HEK293 (cell line): ENCODE measurements around the gene TP63.

Experiments
- CTCF ChIA-PET: fragments of 350-600 bp; formaldehyde crosslinking; extraction: SDS; loops from one replicate; lab custom pipeline; 2021; ENCODE audit warnings: antibody characterized with exemption; lab: Yijun Ruan, JAX
- POLR2A ChIA-PET: fragments of 300-600 bp; formaldehyde crosslinking; extraction: SDS; loops from one replicate; lab custom pipeline; 2020; ENCODE audit warnings: antibody characterized with exemption, inconsistent platforms; lab: Yijun Ruan, JAX
- H3K27ac ChIP-seq: fragments of 200-500 bp; sonication (Bioruptor generic); 2 replicates; pipeline ENCODE4 v1.5.1; 2014; ENCODE audit warnings: low read depth, low read length, control low read depth, inconsistent platforms; ENCODE audit errors: extremely low read depth
- H3K36me3 ChIP-seq, 2 experiments: fragments of 200-500 bp in 1 of 2; sonication (Bioruptor generic) in 1 of 2; 1 replicate in 1 of 2; 2 replicates in 1 of 2; pipeline ENCODE4 v1.5.1; 2014 to 2017; ENCODE audit warnings: inconsistent platforms in 2 of 2, low read length in 2 of 2; ENCODE audit not compliant: control insufficient read depth in 2 of 2, insufficient read depth in 1 of 2
- H3K4me1 ChIP-seq: fragments of 200-500 bp; sonication (Bioruptor generic); 2 replicates; pipeline ENCODE4 v1.5.1; 2014; ENCODE audit warnings: mild to moderate bottlenecking, low read length, inconsistent platforms; ENCODE audit not compliant: control insufficient read depth, insufficient read depth
- H3K4me3 ChIP-seq: 2 replicates; pipeline ENCODE4 v1.5.1; 2011; ENCODE audit warnings: low read depth, mild to moderate bottlenecking, control low read depth, low read length, moderate library complexity
- H3K9me3 ChIP-seq: fragments of 200-500 bp; sonication (Bioruptor generic); 2 replicates; pipeline ENCODE4 v1.5.1; 2014; ENCODE audit warnings: low read depth, low read length, inconsistent platforms; ENCODE audit not compliant: control insufficient read depth, insufficient read depth
- MZF1 ChIP-seq: fragments of 450-650 bp; formaldehyde crosslinking; IDR thresholded peaks from 2 replicates; pipeline ENCODE4 v1.5.1; 2017; ENCODE audit warnings: missing biosample characterization, missing genetic modification characterization, borderline replicate concordance
- SALL2 ChIP-seq: fragments of 450-650 bp; formaldehyde crosslinking; IDR thresholded peaks from 2 replicates; pipeline ENCODE4 v1.5.0; 2017; ENCODE audit warnings: missing biosample characterization, mild to moderate bottlenecking, missing genetic modification characterization, borderline replicate concordance
- SP3 ChIP-seq: fragments of 450-650 bp; formaldehyde crosslinking; IDR thresholded peaks from 2 replicates; pipeline ENCODE4 v1.5.1; 2016; ENCODE audit warnings: missing biosample characterization, missing genetic modification characterization
- ZBTB20 ChIP-seq: fragments of 450-650 bp; formaldehyde crosslinking; IDR thresholded peaks from 2 replicates; pipeline ENCODE4 v1.5.1; 2016; ENCODE audit warnings: missing biosample characterization, missing genetic modification characterization
- ZBTB7A ChIP-seq: fragments of 450-650 bp; formaldehyde crosslinking; IDR thresholded peaks from 2 replicates; pipeline ENCODE4 v1.5.1; 2016; ENCODE audit warnings: low read depth, missing biosample characterization, missing genetic modification characterization
- ZNF169 ChIP-seq: fragments of 450-650 bp; formaldehyde crosslinking; IDR thresholded peaks from 2 replicates; pipeline ENCODE4 v1.5.1; 2016; ENCODE audit warnings: missing biosample characterization, missing genetic modification characterization
- ZNF202 ChIP-seq: fragments of 450-650 bp; formaldehyde crosslinking; IDR thresholded peaks from 2 replicates; pipeline ENCODE4 v1.5.1; 2016; ENCODE audit warnings: missing biosample characterization, missing genetic modification characterization, borderline replicate concordance
- ZNF23 ChIP-seq: fragments of 450-650 bp; formaldehyde crosslinking; IDR thresholded peaks from 2 replicates; pipeline ENCODE4 v1.5.1; 2016; ENCODE audit warnings: missing biosample characterization, missing genetic modification characterization, borderline replicate concordance
- ZNF248 ChIP-seq: fragments of 450-650 bp; formaldehyde crosslinking; IDR thresholded peaks from 2 replicates; pipeline ENCODE4 v1.5.1; 2017; ENCODE audit warnings: missing biosample characterization, missing genetic modification characterization
- ZNF341 ChIP-seq: fragments of 450-650 bp; formaldehyde crosslinking; IDR thresholded peaks from 2 replicates; pipeline ENCODE4; 2016; ENCODE audit warnings: low read depth, missing biosample characterization, missing genetic modification characterization
- ZNF391 ChIP-seq: fragments of 450-650 bp; formaldehyde crosslinking; IDR thresholded peaks from 2 replicates; pipeline ENCODE4 v1.5.1; 2016; ENCODE audit warnings: low read depth, missing biosample characterization, missing genetic modification characterization, borderline replicate concordance
- ZNF433 ChIP-seq: fragments of 450-650 bp; formaldehyde crosslinking; IDR thresholded peaks from 2 replicates; pipeline ENCODE4 v1.5.1; 2016; ENCODE audit warnings: missing biosample characterization, missing genetic modification characterization, low read depth
- ZNF514 ChIP-seq: fragments of 450-650 bp; formaldehyde crosslinking; IDR thresholded peaks from 2 replicates; pipeline ENCODE4 v1.5.1; 2016; ENCODE audit warnings: missing biosample characterization, missing genetic modification characterization
- ZNF571 ChIP-seq: fragments of 450-650 bp; formaldehyde crosslinking; IDR thresholded peaks from 2 replicates; pipeline ENCODE4 v1.5.0; 2017; ENCODE audit warnings: missing biosample characterization, missing genetic modification characterization
- ZNF654 ChIP-seq: fragments of 450-650 bp; formaldehyde crosslinking; IDR thresholded peaks from 2 replicates; pipeline ENCODE4 v1.5.1; 2016; ENCODE audit warnings: low read depth, missing biosample characterization, missing genetic modification characterization
- ZNF670 ChIP-seq: fragments of 450-650 bp; formaldehyde crosslinking; IDR thresholded peaks from 2 replicates; pipeline ENCODE4 v1.5.1; 2016; ENCODE audit warnings: missing biosample characterization, missing genetic modification characterization, low read depth
- ZNF707 ChIP-seq: fragments of 450-650 bp; formaldehyde crosslinking; IDR thresholded peaks from 2 replicates; pipeline ENCODE4 v1.5.1; 2016; ENCODE audit warnings: missing biosample characterization, missing genetic modification characterization
- ZNF791 ChIP-seq: fragments of 450-650 bp; formaldehyde crosslinking; IDR thresholded peaks from 2 replicates; pipeline ENCODE4 v1.5.1; 2016; ENCODE audit warnings: missing biosample characterization, missing genetic modification characterization
- ZNF837 ChIP-seq: fragments of 450-650 bp; formaldehyde crosslinking; IDR thresholded peaks from 2 replicates; pipeline ENCODE4 v1.5.1; 2016; ENCODE audit warnings: missing biosample characterization, missing genetic modification characterization
- TF ChIP-seq, protein P1 (sequence below): fragments of 450-650 bp; formaldehyde crosslinking; IDR thresholded peaks from 2 replicates; pipeline ENCODE4 v1.5.1; 2016; ENCODE audit warnings: missing biosample characterization, missing genetic modification characterization, low read depth
- TF ChIP-seq, protein P2 (sequence below): fragments of 450-650 bp; formaldehyde crosslinking; IDR thresholded peaks from 2 replicates; pipeline ENCODE4 v1.5.1; 2016; ENCODE audit warnings: missing biosample characterization, missing genetic modification characterization
- TF ChIP-seq, protein P3 (sequence below): fragments of 450-650 bp; IDR thresholded peaks from 2 replicates; pipeline ENCODE4 v1.5.1; 2018; ENCODE audit warnings: missing biosample characterization, missing genetic modification characterization
- TF ChIP-seq, protein P4 (sequence below): fragments of 450-650 bp; formaldehyde crosslinking; IDR thresholded peaks from 2 replicates; pipeline ENCODE4 v1.5.1; 2016; ENCODE audit warnings: missing biosample characterization, missing genetic modification characterization
- TF ChIP-seq, protein P5 (sequence below): fragments of 450-650 bp; formaldehyde crosslinking; IDR thresholded peaks from 2 replicates; pipeline ENCODE4 v1.5.1; 2016; ENCODE audit warnings: missing biosample characterization, missing genetic modification characterization
- TF ChIP-seq, protein P6 (sequence below): fragments of 450-650 bp; formaldehyde crosslinking; IDR thresholded peaks from 2 replicates; pipeline ENCODE4 v1.5.1; 2016; ENCODE audit warnings: missing biosample characterization, missing genetic modification characterization, borderline replicate concordance

TP63 gene

DNA sequence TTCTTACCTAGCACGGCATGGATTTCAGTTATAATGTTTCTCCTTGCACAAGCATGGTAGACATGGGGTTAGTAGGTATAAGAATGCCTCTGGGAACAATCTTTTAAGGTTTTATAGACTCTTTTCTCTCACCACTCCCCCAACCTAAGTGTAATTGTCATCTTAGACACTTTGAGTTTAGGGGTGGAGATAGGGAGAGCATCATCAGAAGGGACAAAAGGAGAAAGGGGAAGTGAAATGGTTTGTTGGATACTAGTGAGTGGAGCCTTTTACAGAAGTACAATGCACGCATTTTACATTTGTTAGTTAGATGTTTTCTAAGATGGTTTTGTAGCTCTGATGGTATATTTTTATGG lies 189.2 kb downstream of the TP63 start:
- H3K9me3 ChIP-seq, result no peaks in the 10 kb centered on the region
- ChIA-PET POLR2A (no interaction called here), CTCF (no interaction called here)
- no peaks in the 10 kb centered on the region; the same call in 1 of the 2 replicates for H3K4me1 ChIP-seq
- TF ChIP-seq ZNF837 (tag by site-specific recombination), result no peak
- TF ChIP-seq, protein P1, sequence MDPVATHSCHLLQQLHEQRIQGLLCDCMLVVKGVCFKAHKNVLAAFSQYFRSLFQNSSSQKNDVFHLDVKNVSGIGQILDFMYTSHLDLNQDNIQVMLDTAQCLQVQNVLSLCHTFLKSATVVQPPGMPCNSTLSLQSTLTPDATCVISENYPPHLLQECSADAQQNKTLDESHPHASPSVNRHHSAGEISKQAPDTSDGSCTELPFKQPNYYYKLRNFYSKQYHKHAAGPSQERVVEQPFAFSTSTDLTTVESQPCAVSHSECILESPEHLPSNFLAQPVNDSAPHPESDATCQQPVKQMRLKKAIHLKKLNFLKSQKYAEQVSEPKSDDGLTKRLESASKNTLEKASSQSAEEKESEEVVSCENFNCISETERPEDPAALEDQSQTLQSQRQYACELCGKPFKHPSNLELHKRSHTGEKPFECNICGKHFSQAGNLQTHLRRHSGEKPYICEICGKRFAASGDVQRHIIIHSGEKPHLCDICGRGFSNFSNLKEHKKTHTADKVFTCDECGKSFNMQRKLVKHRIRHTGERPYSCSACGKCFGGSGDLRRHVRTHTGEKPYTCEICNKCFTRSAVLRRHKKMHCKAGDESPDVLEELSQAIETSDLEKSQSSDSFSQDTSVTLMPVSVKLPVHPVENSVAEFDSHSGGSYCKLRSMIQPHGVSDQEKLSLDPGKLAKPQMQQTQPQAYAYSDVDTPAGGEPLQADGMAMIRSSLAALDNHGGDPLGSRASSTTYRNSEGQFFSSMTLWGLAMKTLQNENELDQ (tag by site-specific recombination), result no peak
- TF ChIP-seq SALL2 (tag by site-specific recombination), result no peak
- TF ChIP-seq ZNF670, result no peak
- no peak for TF ChIP-seq ZNF571 (tag by site-specific recombination)
- TF ChIP-seq ZNF514, result no peak
- no peak for TF ChIP-seq ZNF391
- TF ChIP-seq ZNF169 (tag by site-specific recombination), result no peak
- no peak for TF ChIP-seq ZNF23 (tag by site-specific recombination)
- no peak for TF ChIP-seq SP3 (tag by site-specific recombination)
- TF ChIP-seq ZBTB20 (tag by site-specific recombination), result no peak
- no peak for TF ChIP-seq ZNF202
- TF ChIP-seq, protein P2, sequence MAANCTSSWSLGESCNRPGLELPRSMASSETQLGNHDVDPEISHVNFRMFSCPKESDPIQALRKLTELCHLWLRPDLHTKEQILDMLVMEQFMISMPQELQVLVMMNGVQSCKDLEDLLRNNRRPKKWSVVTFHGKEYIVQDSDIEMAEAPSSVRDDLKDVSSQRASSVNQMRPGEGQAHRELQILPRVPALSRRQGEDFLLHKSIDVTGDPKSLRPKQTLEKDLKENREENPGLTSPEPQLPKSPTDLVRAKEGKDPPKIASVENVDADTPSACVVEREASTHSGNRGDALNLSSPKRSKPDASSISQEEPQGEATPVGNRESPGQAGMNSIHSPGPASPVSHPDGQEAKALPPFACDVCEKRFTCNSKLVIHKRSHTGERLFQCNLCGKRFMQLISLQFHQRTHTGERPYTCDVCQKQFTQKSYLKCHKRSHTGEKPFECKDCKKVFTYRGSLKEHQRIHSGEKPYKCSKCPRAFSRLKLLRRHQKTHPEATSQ, result no peak
- H3K36me3 ChIP-seq, result no peaks in the 10 kb centered on the region
- H3K27ac ChIP-seq, result no peak overlapping the region
- no peak overlapping the region for H3K4me3 ChIP-seq

DNA sequence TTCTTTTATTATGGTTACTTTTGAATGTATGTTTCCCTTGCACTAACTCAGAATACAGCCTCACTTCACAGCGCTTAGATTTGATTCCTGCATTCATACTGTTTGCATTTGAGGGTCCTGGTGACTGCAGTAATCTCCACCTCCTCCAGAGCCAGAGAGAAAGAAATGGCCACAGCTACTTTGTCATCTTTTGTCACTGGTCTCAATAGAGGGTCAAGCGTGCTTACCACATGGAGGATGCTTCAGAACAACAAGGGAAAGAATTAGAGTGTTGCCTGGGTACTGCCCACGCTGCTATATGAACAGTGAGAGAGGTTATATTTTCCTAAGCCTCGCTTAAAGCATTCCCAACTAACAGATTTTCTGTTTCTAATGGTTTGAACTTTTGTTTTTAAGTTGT lies 190.1 kb downstream of the TP63 start:
- Histone ChIP-seq H3K9me3 (no peaks in the 10 kb centered on the region), H3K4me1 (no peaks in the 10 kb centered on the region; the same call in 1 of the 2 replicates), H3K4me3 (no peak overlapping the region), H3K36me3 (no peaks in the 10 kb centered on the region), H3K27ac (no peak overlapping the region)
- POLR2A ChIA-PET, result no interaction called here
- CTCF ChIA-PET, result interaction anchor here (1.4 kb wide), 1 partner anchor 8 kb away, joined by 3 read pairs; no protein-coding TSS in a partner anchor
- TF ChIP-seq ZNF433, result no peak

DNA sequence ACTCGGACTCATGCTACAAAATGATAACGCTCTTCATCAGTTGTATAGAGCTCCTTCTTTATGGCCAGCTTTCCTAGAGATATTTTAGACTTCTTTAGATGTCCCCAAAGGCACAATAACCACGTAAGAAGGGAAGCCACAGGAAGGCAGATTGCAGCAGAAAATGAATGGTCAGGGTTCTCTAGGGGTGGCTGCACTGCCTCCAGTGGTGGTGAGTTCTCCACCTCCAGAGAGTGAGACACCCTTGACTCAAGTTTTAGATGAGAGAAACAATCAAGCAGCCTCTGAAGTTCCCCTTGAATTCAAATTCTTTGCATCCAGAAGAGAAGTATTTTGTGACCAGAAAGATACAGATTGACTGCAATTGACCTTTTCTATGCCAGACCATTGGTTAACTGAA lies 191.5 kb downstream of the TP63 start:
- Histone ChIP-seq H3K27ac (no peak overlapping the region), H3K4me1 (no peaks in the 10 kb centered on the region), H3K4me3 (no peak overlapping the region), H3K36me3 (no peaks in the 10 kb centered on the region), H3K9me3 (no peaks in the 10 kb centered on the region)
- CTCF ChIA-PET, result interaction anchor here (0.6 to 1.4 kb wide), 2 partner anchors 10 to 698 kb away, joined by 3 to 4 read pairs; no protein-coding TSS in a partner anchor
- POLR2A ChIA-PET, result no interaction called here
- no peak for TF ChIP-seq ZNF791 (tag by site-specific recombination)
- TF ChIP-seq ZNF654 (tag by site-specific recombination), result no peak
- TF ChIP-seq, protein P3, sequence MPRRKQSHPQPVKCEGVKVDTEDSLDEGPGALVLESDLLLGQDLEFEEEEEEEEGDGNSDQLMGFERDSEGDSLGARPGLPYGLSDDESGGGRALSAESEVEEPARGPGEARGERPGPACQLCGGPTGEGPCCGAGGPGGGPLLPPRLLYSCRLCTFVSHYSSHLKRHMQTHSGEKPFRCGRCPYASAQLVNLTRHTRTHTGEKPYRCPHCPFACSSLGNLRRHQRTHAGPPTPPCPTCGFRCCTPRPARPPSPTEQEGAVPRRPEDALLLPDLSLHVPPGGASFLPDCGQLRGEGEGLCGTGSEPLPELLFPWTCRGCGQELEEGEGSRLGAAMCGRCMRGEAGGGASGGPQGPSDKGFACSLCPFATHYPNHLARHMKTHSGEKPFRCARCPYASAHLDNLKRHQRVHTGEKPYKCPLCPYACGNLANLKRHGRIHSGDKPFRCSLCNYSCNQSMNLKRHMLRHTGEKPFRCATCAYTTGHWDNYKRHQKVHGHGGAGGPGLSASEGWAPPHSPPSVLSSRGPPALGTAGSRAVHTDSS (tag by site-specific recombination), result no peak
- TF ChIP-seq, protein P4, sequence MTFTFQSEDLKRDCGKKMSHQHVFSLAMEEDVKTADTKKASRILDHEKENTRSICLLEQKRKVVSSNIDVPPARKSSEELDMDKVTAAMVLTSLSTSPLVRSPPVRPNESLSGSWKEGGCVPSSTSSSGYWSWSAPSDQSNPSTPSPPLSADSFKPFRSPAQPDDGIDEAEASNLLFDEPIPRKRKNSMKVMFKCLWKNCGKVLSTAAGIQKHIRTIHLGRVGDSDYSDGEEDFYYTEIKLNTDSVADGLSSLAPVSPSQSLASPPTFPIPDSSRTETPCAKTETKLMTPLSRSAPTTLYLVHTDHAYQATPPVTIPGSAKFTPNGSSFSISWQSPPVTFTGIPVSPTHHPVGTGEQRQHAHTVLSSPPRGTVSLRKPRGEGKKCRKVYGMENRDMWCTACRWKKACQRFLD (tag by site-specific recombination), result no peak
- TF ChIP-seq, protein P5, sequence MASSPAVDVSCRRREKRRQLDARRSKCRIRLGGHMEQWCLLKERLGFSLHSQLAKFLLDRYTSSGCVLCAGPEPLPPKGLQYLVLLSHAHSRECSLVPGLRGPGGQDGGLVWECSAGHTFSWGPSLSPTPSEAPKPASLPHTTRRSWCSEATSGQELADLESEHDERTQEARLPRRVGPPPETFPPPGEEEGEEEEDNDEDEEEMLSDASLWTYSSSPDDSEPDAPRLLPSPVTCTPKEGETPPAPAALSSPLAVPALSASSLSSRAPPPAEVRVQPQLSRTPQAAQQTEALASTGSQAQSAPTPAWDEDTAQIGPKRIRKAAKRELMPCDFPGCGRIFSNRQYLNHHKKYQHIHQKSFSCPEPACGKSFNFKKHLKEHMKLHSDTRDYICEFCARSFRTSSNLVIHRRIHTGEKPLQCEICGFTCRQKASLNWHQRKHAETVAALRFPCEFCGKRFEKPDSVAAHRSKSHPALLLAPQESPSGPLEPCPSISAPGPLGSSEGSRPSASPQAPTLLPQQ (tag by site-specific recombination), result no peak
- TF ChIP-seq MZF1, result no peak
- TF ChIP-seq, protein P6, sequence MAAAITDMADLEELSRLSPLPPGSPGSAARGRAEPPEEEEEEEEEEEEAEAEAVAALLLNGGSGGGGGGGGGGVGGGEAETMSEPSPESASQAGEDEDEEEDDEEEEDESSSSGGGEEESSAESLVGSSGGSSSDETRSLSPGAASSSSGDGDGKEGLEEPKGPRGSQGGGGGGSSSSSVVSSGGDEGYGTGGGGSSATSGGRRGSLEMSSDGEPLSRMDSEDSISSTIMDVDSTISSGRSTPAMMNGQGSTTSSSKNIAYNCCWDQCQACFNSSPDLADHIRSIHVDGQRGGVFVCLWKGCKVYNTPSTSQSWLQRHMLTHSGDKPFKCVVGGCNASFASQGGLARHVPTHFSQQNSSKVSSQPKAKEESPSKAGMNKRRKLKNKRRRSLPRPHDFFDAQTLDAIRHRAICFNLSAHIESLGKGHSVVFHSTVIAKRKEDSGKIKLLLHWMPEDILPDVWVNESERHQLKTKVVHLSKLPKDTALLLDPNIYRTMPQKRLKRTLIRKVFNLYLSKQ (tag by site-specific recombination), result no peak
- TF ChIP-seq ZNF707, result no peak
- TF ChIP-seq ZNF341 (tag by site-specific recombination), result no peak
- TF ChIP-seq ZNF248 (tag by site-specific recombination), result no peak
- TF ChIP-seq ZBTB7A (tag by site-specific recombination), result no peak
